Mesendoderm (in vitro differentiated cells): ENCODE data around the gene MAD1L1.

ENCODE experiments used
- DNase-seq: peaks from one replicate; pipeline ENCODE4 v3.0.0; 2013
- H2AK5ac ChIP-seq: 2 replicates; pipeline ENCODE4 v1.6.1; 2013; ENCODE audit warnings: low read length, inconsistent platforms
- H2BK120ac ChIP-seq: 2 replicates; pipeline ENCODE4 v1.6.1; 2013; ENCODE audit warnings: low read depth, mild to moderate bottlenecking, low read length, moderate library complexity, mixed read lengths
- H2BK15ac ChIP-seq: replicated peaks from 2 replicates; pipeline ENCODE4 v1.6.1; 2013; ENCODE audit warnings: low read depth, mild to moderate bottlenecking, moderate library complexity
- H2BK5ac ChIP-seq: 2 replicates; pipeline ENCODE4 v1.6.1; 2013; ENCODE audit warnings: low read length, inconsistent platforms
- H3K18ac ChIP-seq: 2 replicates; pipeline ENCODE4 v1.6.1; 2013; ENCODE audit warnings: mild to moderate bottlenecking, low read length, mixed read lengths
- H3K23ac ChIP-seq: one replicate; pipeline ENCODE4 v1.6.1; 2013; ENCODE audit warnings: low read length
- H3K27ac ChIP-seq: 2 replicates; pipeline ENCODE4 v1.5.1; 2013; ENCODE audit warnings: low read depth, mild to moderate bottlenecking, inconsistent platforms, low read length, moderate library complexity
- H3K27me3 ChIP-seq: 2 replicates; pipeline ENCODE4 v1.6.1; 2013; ENCODE audit warnings: low read length, control low read depth, mild to moderate bottlenecking, inconsistent platforms; ENCODE audit not compliant: insufficient read depth, poor library complexity
- H3K36me3 ChIP-seq: 2 replicates; pipeline ENCODE4 v1.6.1; 2013; ENCODE audit warnings: low read length, inconsistent platforms; ENCODE audit not compliant: control insufficient read depth, insufficient read depth
- H3K4ac ChIP-seq: one replicate; pipeline ENCODE4 v1.6.1; 2013; ENCODE audit warnings: low read depth, mild to moderate bottlenecking, low read length, moderate library complexity
- H3K4me1 ChIP-seq: 2 replicates; pipeline ENCODE4 v1.6.1; 2013; ENCODE audit warnings: low read depth, low read length, inconsistent platforms; ENCODE audit not compliant: control insufficient read depth
- H3K4me2 ChIP-seq: 2 replicates; pipeline ENCODE4 v1.6.1; 2013; ENCODE audit warnings: low read length
- H3K4me3 ChIP-seq: 2 replicates; pipeline ENCODE4 v1.5.1; 2013; ENCODE audit warnings: mild to moderate bottlenecking, low read length
- H3K56ac ChIP-seq: one replicate; pipeline ENCODE4 v1.6.1; 2013; ENCODE audit warnings: low read length
- H3K79me1 ChIP-seq: 2 replicates; pipeline ENCODE4 v1.6.1; 2013; ENCODE audit warnings: low read length, inconsistent platforms
- H3K79me2 ChIP-seq: 2 replicates; pipeline ENCODE4 v1.6.1; 2013; ENCODE audit warnings: mild to moderate bottlenecking, low read length; ENCODE audit not compliant: control insufficient read depth, insufficient read depth
- H3K9ac ChIP-seq: 2 replicates; pipeline ENCODE4 v1.6.1; 2013; ENCODE audit warnings: low read length, inconsistent platforms
- H4K5ac ChIP-seq: one replicate; pipeline ENCODE4 v1.6.1; 2013; ENCODE audit warnings: low read length
- H4K8ac ChIP-seq: one replicate; pipeline ENCODE4 v1.6.1; 2013; ENCODE audit warnings: low read depth, mild to moderate bottlenecking, control low read depth, low read length, moderate library complexity
- WGBS: extraction: QIAGEN DNeasy Blood & Tissue Kit; methylation state at CpG from one replicate; pipeline ENCODE4 v1.1.7; 2013; ENCODE audit warnings: low lambda C conversion rate, missing lambda C conversion rate; ENCODE audit not compliant: insufficient coverage; ENCODE audit errors: extremely low coverage; 5-methylcytosine and 5-hydroxymethylcytosine counted together

Gene MAD1L1

GRCh38 chr7:1850976-1851571 lies 381.7 kb downstream of the MAD1L1 start:
- Histone ChIP-seq H3K18ac (no peak overlapping the region), H3K9ac (no peak overlapping the region), H4K5ac (no peak overlapping the region), H2BK120ac (no peak overlapping the region), H3K79me2 (no peaks in the 10 kb centered on the region), H3K79me1 (peaks cover 1% of the 10 kb centered on the region), H3K56ac (peak overlapping the region; percentile 7), H3K27me3 (no peaks in the 10 kb centered on the region), H3K36me3 (no peaks in the 10 kb centered on the region), H3K23ac (peak overlapping the region; percentile 45), H3K4me1 (peaks cover 2% of the 10 kb centered on the region), H3K27ac (no peak overlapping the region), H4K8ac (no peak overlapping the region), H3K4me3 (no peak overlapping the region), H3K4ac (no peak overlapping the region), H2AK5ac (no peak overlapping the region), H2BK15ac (no peak overlapping the region), H2BK5ac (no peak overlapping the region), H3K4me2 (no peak overlapping the region)
- no CpG with 5 or more reads among the region's 31 CpGs for WGBS
- DNase-seq = no peak

- no peak overlapping the region for H2AK5ac ChIP-seq
These were observed 382.4 kb downstream of the MAD1L1 start for GRCh38 chr7:1850111-1850975.

GRCh38 chr7:1849351-1850041 lies 383.2 kb downstream of the MAD1L1 start:
- no peak for DNase-seq
- H3K23ac ChIP-seq = no peak overlapping the region
- no peak overlapping the region for H2BK120ac ChIP-seq
- H3K56ac ChIP-seq = peak overlapping the region; percentile 18
- H2BK15ac ChIP-seq = no peak overlapping the region
- no peak overlapping the region for H4K8ac ChIP-seq
- H3K27ac ChIP-seq = no peak overlapping the region
- no peaks in the 10 kb centered on the region for H3K27me3 ChIP-seq
- peaks cover 4% of the 10 kb centered on the region for H3K4me1 ChIP-seq
- peaks cover 1% of the 10 kb centered on the region for H3K79me1 ChIP-seq
- H3K4me2 ChIP-seq = no peak overlapping the region
- H4K5ac ChIP-seq = no peak overlapping the region
- H3K4ac ChIP-seq = no peak overlapping the region
- no peak overlapping the region for H3K9ac ChIP-seq
- no peak overlapping the region for H3K18ac ChIP-seq
- no peaks in the 10 kb centered on the region for H3K79me2 ChIP-seq
- H2AK5ac ChIP-seq = no peak overlapping the region
- no peak overlapping the region for H2BK5ac ChIP-seq
- H3K4me3 ChIP-seq = no peak overlapping the region
- no peaks in the 10 kb centered on the region for H3K36me3 ChIP-seq
- WGBS = no CpG with 5 or more reads among the region's 35 CpGs

More at GRCh38 chr7:1850111-1850975, 382.4 kb downstream of the MAD1L1 start:
- H4K8ac ChIP-seq = no peak overlapping the region
- no peak overlapping the region for H3K4me2 ChIP-seq
- no CpG with 5 or more reads among the region's 33 CpGs for WGBS
- H4K5ac ChIP-seq = no peak overlapping the region
- H3K27ac ChIP-seq = no peak overlapping the region
- H2BK5ac ChIP-seq = no peak overlapping the region
- peaks cover 4% of the 10 kb centered on the region for H3K4me1 ChIP-seq
- H2BK15ac ChIP-seq = no peak overlapping the region
- H3K79me1 ChIP-seq = peaks cover 1% of the 10 kb centered on the region
- H3K79me2 ChIP-seq = no peaks in the 10 kb centered on the region
- no peak overlapping the region for H2BK120ac ChIP-seq
- no peak overlapping the region for H3K4ac ChIP-seq
- H3K27me3 ChIP-seq = no peaks in the 10 kb centered on the region
- no peak overlapping the region for H3K4me3 ChIP-seq
- no peak overlapping the region for H3K18ac ChIP-seq
- H3K9ac ChIP-seq = no peak overlapping the region
- no peak for DNase-seq
- H3K56ac ChIP-seq = peak overlapping the region; percentile 7
- no peaks in the 10 kb centered on the region for H3K36me3 ChIP-seq
- peak overlapping the region; percentile 45 for H3K23ac ChIP-seq

GRCh38 chr7:1848911-1849311 lies 383.8 kb downstream of the MAD1L1 start:
- no peak for DNase-seq

GRCh38 chr7:1848013-1848640 lies 384.6 kb downstream of the MAD1L1 start:
- Histone ChIP-seq H3K27me3 (no peaks in the 10 kb centered on the region), H3K23ac (no peak overlapping the region), H3K9ac (no peak overlapping the region), H2BK120ac (no peak overlapping the region), H2BK15ac (no peak overlapping the region), H3K79me2 (no peaks in the 10 kb centered on the region), H3K18ac (no peak overlapping the region), H2AK5ac (no peak overlapping the region), H3K4me3 (no peak overlapping the region), H3K4ac (no peak overlapping the region), H3K4me2 (no peak overlapping the region), H3K56ac (peak overlapping the region; percentile 60), H2BK5ac (no peak overlapping the region), H3K36me3 (no peaks in the 10 kb centered on the region), H4K8ac (no peak overlapping the region), H3K79me1 (peaks cover 1% of the 10 kb centered on the region), H3K27ac (no peak overlapping the region), H3K4me1 (peaks cover 4% of the 10 kb centered on the region), H4K5ac (no peak overlapping the region)
- no CpG with 5 or more reads among the region's 23 CpGs for WGBS
- no peak for DNase-seq

More at GRCh38 chr7:1848911-1849311, 383.8 kb downstream of the MAD1L1 start:
- H2BK5ac ChIP-seq = no peak overlapping the region
- H2AK5ac ChIP-seq = no peak overlapping the region
- H3K4me3 ChIP-seq = no peak overlapping the region
- H3K4me1 ChIP-seq = peaks cover 4% of the 10 kb centered on the region
- no peak overlapping the region for H3K18ac ChIP-seq
- H3K23ac ChIP-seq = no peak overlapping the region
- no peak overlapping the region for H3K9ac ChIP-seq
- H4K8ac ChIP-seq = no peak overlapping the region
- H3K79me2 ChIP-seq = no peaks in the 10 kb centered on the region
- no peak overlapping the region for H2BK120ac ChIP-seq
- peak overlapping the region; percentile 15 for H3K56ac ChIP-seq
- no peaks in the 10 kb centered on the region for H3K27me3 ChIP-seq
- H3K4ac ChIP-seq = no peak overlapping the region
- no peak overlapping the region for H3K4me2 ChIP-seq
- H3K79me1 ChIP-seq = peaks cover 1% of the 10 kb centered on the region
- H3K36me3 ChIP-seq = no peaks in the 10 kb centered on the region
- no peak overlapping the region for H3K27ac ChIP-seq
- no CpG with 5 or more reads among the region's 15 CpGs for WGBS
- no peak overlapping the region for H2BK15ac ChIP-seq
- H4K5ac ChIP-seq = no peak overlapping the region
